Skeletal muscle satellite cell (primary cell): ENCODE measurements around the gene PACRG.

ENCODE experiments used
- H3K27me3 ChIP-seq: 2 replicates; pipeline ENCODE4 v1.7.0; 2013; ENCODE audit warnings: low read length; ENCODE audit not compliant: control insufficient read depth, insufficient read depth
- H3K36me3 ChIP-seq: 2 replicates; pipeline ENCODE4 v1.7.0; 2013; ENCODE audit warnings: mild to moderate bottlenecking, control low read depth, low read length; ENCODE audit not compliant: insufficient read depth
- H3K4me1 ChIP-seq: 2 replicates; pipeline ENCODE4 v1.7.0; 2013; ENCODE audit warnings: low read length; ENCODE audit not compliant: control insufficient read depth, insufficient read depth
- H3K4me2 ChIP-seq: 2 replicates; pipeline ENCODE4 v1.7.0; 2013; ENCODE audit warnings: mild to moderate bottlenecking, low read length
- H3K4me3 ChIP-seq: 2 replicates; pipeline ENCODE4 v1.7.0; 2013; ENCODE audit warnings: low read length
- H3K9ac ChIP-seq: 2 replicates; pipeline ENCODE4 v1.7.0; 2013; ENCODE audit warnings: mild to moderate bottlenecking, low read depth, low read length, moderate library complexity
- H3K9me3 ChIP-seq: replicated peaks from 2 replicates; pipeline ENCODE4 v1.7.0; 2013; ENCODE audit warnings: mild to moderate bottlenecking, control low read depth, low read length

PACRG gene

DNA sequence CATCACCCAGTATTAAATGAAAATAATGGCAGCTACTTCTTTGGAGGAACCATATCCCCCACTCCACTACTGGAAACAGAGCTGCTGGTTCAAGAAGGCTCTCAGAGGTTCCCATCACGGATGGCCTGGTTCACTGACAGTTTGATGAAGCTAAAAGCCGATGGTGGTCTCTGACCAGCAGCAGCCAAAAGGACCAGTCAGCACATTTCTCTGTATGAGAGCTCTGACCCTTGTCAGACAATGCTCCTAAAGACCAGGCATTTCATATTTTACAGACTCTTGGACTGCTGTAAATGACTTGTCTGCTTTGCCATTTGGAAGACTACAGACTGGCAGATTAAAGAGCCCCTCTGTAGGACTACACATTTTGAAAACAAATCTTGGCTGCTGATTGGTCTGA, 16.8 kb upstream of the PACRG start:
- Histone ChIP-seq H3K27me3 (no peaks in the 10 kb centered on the region), H3K9me3 (no peaks in the 10 kb centered on the region), H3K36me3 (no peaks in the 10 kb centered on the region), H3K4me2 (no peak overlapping the region), H3K4me1 (no peaks in the 10 kb centered on the region), H3K9ac (no peak overlapping the region), H3K4me3 (no peak overlapping the region)

DNA sequence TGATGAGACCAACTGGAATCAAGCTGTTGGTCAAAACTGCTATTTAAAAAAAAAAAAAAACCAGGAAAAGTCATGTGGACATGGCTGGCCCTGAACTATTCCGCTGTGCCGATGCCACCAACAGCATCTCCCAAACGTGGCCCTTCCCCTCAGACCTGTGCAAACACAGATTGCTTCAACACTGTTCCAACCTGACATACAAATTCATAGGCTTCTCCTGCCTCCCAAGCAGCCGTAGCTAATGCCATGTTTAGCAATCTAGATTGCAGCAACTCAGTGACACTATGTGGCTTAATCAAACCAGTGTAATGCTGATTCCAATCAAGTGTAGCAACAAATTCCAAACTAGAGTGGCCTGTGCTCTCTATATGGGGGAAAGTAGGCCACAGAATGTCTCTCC, 16.4 kb upstream of the PACRG start:
- H3K9me3 ChIP-seq: no peaks in the 10 kb centered on the region

GRCh38 chr6:162712694-162713093, 15.1 kb upstream of the PACRG start:
- Histone ChIP-seq H3K4me3 (no peak overlapping the region), H3K9ac (no peak overlapping the region), H3K4me2 (no peak overlapping the region), H3K27me3 (no peaks in the 10 kb centered on the region), H3K36me3 (no peaks in the 10 kb centered on the region), H3K9me3 (no peaks in the 10 kb centered on the region), H3K4me1 (no peaks in the 10 kb centered on the region)

More for the DNA sequence above, 16.4 kb upstream of the PACRG start:
- no peak overlapping the region for H3K4me3 ChIP-seq
- H3K9ac ChIP-seq: no peak overlapping the region
- no peaks in the 10 kb centered on the region for H3K36me3 ChIP-seq
- H3K27me3 ChIP-seq: no peaks in the 10 kb centered on the region
- no peak overlapping the region for H3K4me2 ChIP-seq
- H3K4me1 ChIP-seq: no peaks in the 10 kb centered on the region

- H3K4me3 ChIP-seq: no peak overlapping the region
- H3K4me2 ChIP-seq: no peak overlapping the region
- H3K4me1 ChIP-seq: no peaks in the 10 kb centered on the region
- H3K9ac ChIP-seq: no peak overlapping the region
- H3K36me3 ChIP-seq: no peaks in the 10 kb centered on the region
- no peaks in the 10 kb centered on the region for H3K9me3 ChIP-seq
- no peaks in the 10 kb centered on the region for H3K27me3 ChIP-seq
Measured at GRCh38 chr6:162713974-162714780, 13.6 kb upstream of the PACRG start.

GRCh38 chr6:162715601-162716000, 12.2 kb upstream of the PACRG start:
- Histone ChIP-seq H3K4me2 (no peak overlapping the region), H3K9ac (no peak overlapping the region), H3K36me3 (no peaks in the 10 kb centered on the region), H3K4me3 (no peak overlapping the region), H3K9me3 (no peaks in the 10 kb centered on the region), H3K4me1 (no peaks in the 10 kb centered on the region), H3K27me3 (no peaks in the 10 kb centered on the region)

DNA sequence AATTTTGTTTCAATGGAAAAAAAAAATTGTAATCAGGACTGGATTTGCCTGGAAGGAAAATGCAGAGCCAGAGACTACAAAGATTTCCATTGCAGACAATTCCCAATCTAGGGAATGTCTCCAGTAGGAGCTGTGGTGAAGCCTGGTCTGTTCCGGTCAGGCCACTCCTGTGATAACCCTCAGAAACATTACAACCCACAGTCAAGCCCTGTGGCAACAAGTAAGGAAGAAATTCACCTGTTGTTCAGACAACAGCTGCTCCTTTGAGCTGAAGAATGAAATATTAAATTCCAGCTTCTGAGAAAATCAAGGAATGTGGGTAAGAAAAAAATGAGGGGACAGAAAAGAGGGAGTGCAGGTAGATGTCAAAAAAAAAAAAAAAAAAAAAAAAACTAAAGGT, 8.2 kb upstream of the PACRG start:
- H3K4me3 ChIP-seq: no peak overlapping the region
- no peak overlapping the region for H3K4me2 ChIP-seq
- H3K27me3 ChIP-seq: no peaks in the 10 kb centered on the region
- H3K9ac ChIP-seq: no peak overlapping the region
- H3K36me3 ChIP-seq: no peaks in the 10 kb centered on the region
- no peaks in the 10 kb centered on the region for H3K4me1 ChIP-seq
- H3K9me3 ChIP-seq: no peaks in the 10 kb centered on the region

GRCh38 chr6:162721404-162721687, 6.4 kb upstream of the PACRG start:
- H3K9ac ChIP-seq: no peak overlapping the region
- no peaks in the 10 kb centered on the region for H3K9me3 ChIP-seq
- H3K4me3 ChIP-seq: no peak overlapping the region
- peaks cover 1% of the 10 kb centered on the region for H3K4me1 ChIP-seq
- H3K36me3 ChIP-seq: no peaks in the 10 kb centered on the region
- no peak overlapping the region for H3K4me2 ChIP-seq
- no peaks in the 10 kb centered on the region for H3K27me3 ChIP-seq

DNA sequence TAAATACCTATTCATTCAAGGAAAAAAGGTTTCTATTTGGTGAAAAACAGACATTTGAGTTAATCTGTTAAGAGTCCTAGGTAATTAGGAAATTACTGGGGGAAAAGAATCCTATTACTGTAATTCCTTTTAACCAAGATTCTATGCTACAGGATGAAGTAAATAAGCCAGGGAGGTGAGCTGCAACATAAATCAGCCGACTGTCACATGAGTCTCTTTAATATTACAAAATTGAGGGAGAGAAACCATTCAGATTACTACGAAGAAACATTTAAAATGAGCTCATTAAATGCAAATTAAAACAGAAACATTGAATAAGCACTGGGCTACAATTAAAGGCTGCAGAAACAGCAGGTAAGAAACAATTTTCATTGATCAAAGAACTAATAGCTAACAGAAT, 5.5 kb upstream of the PACRG start:
- Histone ChIP-seq H3K27me3 (no peaks in the 10 kb centered on the region), H3K4me1 (peaks cover 7% of the 10 kb centered on the region), H3K4me2 (no peak overlapping the region), H3K9ac (no peak overlapping the region), H3K4me3 (no peak overlapping the region), H3K36me3 (no peaks in the 10 kb centered on the region), H3K9me3 (no peaks in the 10 kb centered on the region)

GRCh38 chr6:162722633-162723032, 5.1 kb upstream of the PACRG start:
- no peaks in the 10 kb centered on the region for H3K36me3 ChIP-seq
- no peaks in the 10 kb centered on the region for H3K9me3 ChIP-seq
- peaks cover 7% of the 10 kb centered on the region for H3K4me1 ChIP-seq
- H3K4me3 ChIP-seq: no peak overlapping the region
- H3K9ac ChIP-seq: no peak overlapping the region
- no peaks in the 10 kb centered on the region for H3K27me3 ChIP-seq
- no peak overlapping the region for H3K4me2 ChIP-seq

- Histone ChIP-seq H3K9me3 (no peaks in the 10 kb centered on the region), H3K9ac (peak overlapping the region; percentile 89), H3K4me3 (peak overlapping the region; percentile 90), H3K4me1 (peaks cover 10% of the 10 kb centered on the region), H3K36me3 (no peaks in the 10 kb centered on the region), H3K27me3 (no peaks in the 10 kb centered on the region), H3K4me2 (peak overlapping the region; percentile 98)
Measured at GRCh38 chr6:162726947-162727321, 840 bp upstream of the PACRG start.

DNA sequence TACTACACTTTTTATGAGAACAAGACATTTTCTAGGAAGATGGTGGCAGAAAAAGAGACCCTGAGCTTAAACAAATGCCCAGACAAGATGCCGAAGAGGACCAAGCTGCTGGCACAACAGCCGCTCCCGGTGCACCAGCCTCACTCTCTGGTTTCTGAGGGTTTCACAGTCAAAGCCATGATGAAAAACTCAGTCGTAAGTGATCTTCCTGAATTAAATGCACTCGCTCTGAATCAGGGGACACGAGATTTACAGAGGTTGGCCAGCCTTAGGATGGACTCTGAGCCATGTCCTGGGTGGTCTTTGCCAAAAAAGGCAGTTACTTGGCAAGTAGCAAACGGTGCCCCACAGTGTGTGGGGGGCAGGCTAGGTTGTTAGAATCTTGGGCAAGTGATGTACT, 423 bp downstream of the PACRG start:
- peak overlapping the region; percentile 79 for H3K9ac ChIP-seq
- peaks cover 10% of the 10 kb centered on the region for H3K4me1 ChIP-seq
- peak overlapping the region; percentile 90 for H3K4me3 ChIP-seq
- no peaks in the 10 kb centered on the region for H3K27me3 ChIP-seq
- no peaks in the 10 kb centered on the region for H3K9me3 ChIP-seq
- peak overlapping the region; percentile 98 for H3K4me2 ChIP-seq
- H3K36me3 ChIP-seq: no peaks in the 10 kb centered on the region

GRCh38 chr6:162728706-162729105, 932 bp downstream of the PACRG start:
- Histone ChIP-seq H3K4me2 (peak overlapping the region; percentile 98), H3K9me3 (no peaks in the 10 kb centered on the region), H3K36me3 (no peaks in the 10 kb centered on the region), H3K27me3 (no peaks in the 10 kb centered on the region), H3K4me3 (no peak overlapping the region), H3K9ac (no peak overlapping the region), H3K4me1 (peaks cover 10% of the 10 kb centered on the region)
